Effector CD8-positive, alpha-beta T cell (primary cell): ENCODE measurements around the gene KRTAP5-5.
"Not testable (repeated sequence)": the region's sequence is repeated elsewhere in the genome, so short reads cannot be mapped to it uniquely, and the experiment has no call there.

Experiments
- DNase-seq: peaks from one replicate; lab custom pipeline; 2025; lab: John Stamatoyannopoulos, UW

Gene KRTAP5-5

DNA sequence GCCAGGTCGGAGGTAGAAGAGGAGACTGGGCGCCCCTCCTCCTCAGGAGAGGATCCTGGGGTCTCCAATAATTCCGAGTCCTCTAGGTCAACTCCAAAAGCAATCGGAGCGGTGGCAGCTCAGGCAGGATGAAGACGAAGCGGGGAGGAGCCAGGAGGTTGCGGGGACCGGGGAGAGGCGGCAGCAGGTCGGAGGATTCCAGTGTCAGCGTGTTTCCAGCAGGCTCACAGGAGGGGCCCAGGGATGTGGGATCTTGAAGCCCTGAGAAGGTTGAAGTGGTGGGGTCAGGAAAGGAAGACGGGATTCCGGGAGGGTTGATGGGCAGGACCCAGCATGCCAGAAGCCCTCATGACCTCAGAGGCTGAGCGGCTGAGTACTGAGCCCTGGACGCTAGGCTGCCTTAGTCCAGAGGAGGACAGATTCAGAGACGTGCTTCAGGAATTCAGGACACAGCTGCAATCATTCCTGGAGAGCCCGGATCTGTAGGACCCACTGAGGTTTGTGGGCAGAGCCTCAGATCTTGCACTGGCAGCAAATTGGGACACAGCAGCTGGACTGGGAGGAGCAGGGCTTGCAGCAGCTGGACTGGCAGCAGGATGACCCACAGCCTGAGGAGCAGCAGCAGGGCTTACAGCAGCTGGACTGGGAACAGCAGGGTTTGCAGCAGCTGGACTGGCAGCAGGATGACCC, 22.3 kb upstream of the KRTAP5-5 start:
- not testable (repeated sequence) for DNase-seq

DNA sequence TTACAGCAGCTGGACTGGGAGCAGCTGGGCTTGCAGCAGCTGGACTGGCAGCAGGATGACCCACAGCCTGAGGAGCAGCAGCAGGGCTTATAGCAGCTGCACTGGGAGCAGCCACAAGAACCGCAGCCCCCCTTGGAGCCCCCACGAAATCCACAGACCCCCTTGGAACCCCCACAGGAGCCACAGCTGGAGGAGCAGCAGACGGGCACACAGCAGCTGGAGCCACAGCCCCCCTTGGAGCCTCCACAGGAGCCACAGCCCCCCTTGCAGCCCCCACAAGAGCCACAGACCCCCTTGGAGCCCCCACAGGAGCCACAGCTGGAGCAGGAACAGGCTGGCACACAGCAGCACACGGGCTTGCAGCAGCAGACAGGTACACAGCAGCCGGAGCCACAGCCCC, 21.7 kb upstream of the KRTAP5-5 start:
- DNase-seq, result not testable (repeated sequence)

DNA sequence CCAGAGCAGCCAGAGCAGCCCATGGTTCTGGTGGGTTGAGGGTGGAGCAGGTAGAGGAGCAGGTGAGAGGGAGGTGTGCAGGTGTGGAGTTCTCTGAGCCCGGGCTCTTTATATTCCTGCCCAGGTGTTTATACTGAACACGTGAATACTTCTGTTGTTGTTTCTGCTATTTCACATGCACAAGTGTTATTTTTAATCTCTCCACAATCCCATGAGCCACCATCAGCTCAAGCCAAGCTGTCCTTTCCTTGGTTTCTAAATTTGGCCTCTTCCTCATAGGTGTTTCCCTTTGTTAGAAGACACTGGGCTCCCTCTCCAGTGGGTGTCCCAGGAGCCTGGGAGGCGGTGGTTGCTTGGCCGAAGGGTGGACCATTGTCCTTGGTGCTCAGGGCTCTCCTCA, 21.2 kb upstream of the KRTAP5-5 start, which contains the start of gene KRTAP5-3:
KRTAP5-3 (minus strand) TSS at position 101 of the 400 bp plus-strand sequence; CDS start at position 23, 78 bp downstream.
- no peak for DNase-seq

DNA sequence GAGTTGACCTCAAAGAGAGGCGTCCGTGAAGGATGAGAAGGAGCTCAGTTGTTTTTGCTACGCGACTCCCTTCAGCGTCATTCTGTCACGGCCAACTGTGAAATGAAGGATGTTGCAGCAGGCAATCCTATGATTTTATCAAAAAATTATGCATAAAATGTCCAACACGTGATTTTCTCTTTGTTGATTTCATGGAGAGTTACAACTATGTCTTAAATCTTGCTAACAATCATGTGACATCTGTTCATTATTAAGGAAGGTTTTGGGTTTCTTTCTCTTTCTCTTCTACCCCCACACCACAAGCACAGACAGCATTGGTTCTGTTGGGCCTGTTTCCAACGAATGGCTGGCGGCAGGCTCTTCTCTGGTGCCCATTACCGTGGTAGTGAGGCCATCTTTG, 11.3 kb upstream of the KRTAP5-5 start:
- DNase-seq, result no peak

DNA sequence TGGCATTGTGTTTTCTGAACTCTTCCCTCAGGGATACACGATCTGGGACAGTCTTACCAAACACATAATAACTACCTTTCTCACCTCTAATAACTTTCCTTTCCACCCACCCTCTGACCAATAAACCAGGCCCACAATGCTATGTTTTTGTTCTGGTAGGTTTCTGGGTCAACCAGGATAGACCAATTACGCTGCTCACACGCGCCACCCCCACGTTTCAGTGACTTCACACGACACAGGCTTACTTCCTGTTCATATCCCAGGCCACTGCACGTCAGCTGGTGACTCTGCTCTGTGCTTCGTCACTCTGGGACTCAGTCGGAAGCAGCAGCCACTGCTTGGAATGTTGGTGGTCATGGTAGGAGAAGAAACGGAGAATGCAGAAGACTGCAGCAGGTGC, 10.1 kb upstream of the KRTAP5-5 start:
- no peak for DNase-seq

DNA sequence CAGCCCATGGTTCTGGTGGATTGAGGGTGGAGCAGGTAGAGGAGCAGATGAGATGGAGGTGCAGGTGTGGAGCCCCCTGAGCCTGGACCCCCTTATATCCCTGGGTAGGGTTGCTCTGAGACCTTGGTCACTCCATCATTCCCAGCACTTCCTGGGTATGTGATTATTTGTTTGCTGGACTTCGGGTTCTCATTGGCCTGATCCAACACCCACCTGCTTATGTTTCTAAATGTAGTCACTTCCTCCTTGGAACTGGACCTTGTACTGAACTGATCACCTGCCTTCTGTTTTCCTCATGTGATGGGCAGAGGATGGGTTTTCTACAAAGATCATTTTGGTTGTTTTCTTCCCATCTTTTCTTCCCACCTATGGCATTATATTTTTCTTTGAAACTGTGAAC, 7.5 kb upstream of the KRTAP5-5 start, which contains the start of gene KRTAP5-4:
KRTAP5-4 (minus strand) TSS at position 53 of the 400 bp plus-strand sequence; CDS start at position 8, 45 bp downstream.
- no peak for DNase-seq

DNA sequence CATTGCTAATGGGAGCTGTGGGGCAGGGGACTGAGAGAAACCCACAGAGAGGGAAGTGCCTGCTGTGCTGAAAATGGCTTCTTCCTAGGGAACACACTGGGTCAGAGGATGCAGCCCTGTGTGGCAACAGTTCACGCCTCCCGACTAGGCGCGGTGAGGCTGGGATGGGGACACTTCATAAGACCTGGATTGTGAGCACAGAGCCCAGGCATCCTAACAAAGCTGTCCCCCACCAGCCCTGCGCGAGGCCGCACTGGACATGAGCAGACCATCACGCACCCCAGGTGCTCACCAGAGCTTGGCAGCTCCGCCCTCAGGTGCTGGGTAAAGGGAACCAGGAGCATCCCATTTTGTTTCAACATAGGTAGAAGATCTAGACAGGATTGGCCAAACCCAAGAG, 5.9 kb upstream of the KRTAP5-5 start:
- DNase-seq, result no peak

DNA sequence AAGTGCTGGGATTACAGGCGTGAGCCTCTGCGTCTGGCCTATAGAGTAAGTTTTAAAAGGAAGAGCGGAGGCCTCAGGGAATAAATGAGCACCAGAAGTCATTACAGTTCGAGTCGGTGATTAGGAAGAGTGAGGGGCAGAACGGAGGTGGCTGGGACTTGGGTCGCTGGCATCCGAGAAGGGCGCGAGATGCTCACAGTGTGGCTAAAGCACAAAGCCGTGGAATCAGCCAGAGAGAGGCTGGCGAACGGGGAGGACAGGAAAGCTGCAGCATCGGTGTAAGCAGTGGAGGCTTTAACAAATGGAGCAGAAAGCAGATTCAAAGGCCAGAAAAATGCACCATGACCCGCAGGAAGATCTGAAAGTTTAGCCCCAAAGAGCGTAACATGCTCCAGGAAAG, 5.0 kb upstream of the KRTAP5-5 start:
- DNase-seq, result no peak

DNA sequence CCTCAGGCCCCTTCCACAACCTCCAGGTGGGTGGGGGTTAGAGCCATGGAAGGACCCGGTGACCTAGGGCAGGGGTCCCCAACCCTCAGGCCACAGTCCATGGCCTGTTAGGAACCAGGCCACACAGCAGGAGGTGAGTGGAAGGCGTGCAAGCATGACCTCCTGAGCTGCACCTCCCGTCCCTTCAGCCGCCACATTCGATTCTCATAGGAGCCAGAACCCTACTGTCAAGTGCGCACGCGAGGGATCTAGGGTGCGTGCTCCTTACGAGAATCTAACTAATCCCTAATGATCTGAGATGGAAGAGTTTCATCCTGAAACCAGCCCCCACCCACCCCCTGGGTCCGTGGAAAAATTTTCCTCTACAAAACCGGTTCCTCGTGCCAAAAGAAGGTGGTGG, 4.0 kb upstream of the KRTAP5-5 start:
- no peak for DNase-seq

DNA sequence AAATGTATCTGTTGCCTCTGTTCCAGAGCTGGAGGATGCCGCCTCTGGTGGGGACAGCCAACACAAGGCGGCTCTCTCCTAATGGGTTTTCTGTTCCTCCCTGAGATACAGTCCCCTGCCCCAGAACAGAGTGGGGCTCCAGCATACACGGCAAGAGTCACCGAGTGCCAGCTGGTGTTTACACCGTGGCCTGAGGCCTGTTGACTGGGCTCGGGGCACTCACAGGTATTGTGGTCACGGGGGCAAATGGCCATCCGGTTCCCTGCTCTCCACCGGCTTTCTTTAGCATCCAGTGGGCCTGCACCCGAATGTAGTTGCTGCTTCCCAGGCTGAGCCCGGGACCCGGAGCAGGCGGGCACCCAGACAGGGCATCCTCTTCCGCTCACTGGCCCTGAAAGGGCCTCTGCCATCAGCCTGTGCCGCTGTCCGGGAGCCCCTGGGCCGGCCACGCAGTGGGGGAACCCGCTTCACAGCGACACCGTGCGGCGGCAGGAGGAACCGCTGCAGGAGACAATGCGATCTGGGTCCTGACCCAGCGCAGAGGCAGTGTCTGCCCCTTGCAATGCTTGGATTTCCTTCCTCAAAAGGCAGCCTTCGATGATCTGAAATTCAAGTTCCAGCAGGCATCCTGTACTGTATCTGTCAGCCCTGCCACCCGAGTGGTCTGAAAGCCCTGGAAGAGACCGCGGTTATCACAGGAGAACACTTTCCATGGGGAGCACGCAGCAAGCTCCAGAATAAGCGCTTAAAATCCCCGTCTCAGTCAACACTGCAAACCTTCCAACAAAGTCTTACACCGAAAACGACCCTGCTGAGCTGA, 859 bp upstream of the KRTAP5-5 start:
- DNase-seq, result peak; percentile 30

DNA sequence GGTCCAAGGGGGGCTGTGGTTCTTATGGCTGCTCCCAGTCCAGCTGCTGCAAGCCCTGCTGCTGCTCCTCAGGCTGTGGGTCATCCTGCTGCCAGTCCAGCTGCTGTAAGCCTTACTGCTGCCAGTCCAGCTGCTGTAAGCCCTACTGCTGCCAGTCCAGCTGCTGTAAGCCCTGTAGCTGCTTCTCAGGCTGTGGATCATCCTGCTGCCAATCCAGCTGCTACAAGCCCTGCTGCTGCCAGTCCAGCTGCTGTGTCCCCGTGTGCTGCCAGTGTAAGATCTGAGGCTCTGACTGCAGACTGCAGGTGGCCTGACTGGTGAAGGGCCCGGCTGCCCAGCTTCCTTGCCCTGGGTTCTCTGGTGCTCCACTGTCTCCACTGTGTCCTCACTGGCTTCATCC, 696 bp downstream of the KRTAP5-5 start:
- DNase-seq, result no peak

DNA sequence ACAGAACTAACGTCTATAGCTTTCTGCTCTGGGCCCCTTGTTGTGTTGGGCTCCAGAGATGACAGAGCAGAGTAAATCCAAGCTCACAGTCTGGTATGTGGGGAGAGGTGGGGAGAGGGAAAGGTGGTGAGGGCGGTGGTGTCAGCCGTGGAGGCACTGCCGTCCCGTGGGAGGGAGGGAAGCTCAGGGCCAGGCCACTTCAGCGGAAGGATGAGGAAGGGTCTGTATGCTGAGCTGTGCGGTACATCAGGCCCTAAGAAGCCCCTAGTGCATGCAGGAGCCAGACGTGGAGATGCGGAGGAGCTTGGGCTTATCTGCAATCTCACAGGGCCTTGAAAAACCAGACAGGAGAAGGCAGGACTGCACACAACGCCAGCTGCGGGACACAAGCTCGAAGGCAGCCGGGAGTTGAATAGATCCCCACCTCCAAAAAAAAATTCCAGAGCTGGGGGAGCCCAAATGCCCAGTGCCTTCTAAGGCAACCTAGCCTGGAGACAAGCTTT, 1.5 kb downstream of the KRTAP5-5 start:
- no peak for DNase-seq

DNA sequence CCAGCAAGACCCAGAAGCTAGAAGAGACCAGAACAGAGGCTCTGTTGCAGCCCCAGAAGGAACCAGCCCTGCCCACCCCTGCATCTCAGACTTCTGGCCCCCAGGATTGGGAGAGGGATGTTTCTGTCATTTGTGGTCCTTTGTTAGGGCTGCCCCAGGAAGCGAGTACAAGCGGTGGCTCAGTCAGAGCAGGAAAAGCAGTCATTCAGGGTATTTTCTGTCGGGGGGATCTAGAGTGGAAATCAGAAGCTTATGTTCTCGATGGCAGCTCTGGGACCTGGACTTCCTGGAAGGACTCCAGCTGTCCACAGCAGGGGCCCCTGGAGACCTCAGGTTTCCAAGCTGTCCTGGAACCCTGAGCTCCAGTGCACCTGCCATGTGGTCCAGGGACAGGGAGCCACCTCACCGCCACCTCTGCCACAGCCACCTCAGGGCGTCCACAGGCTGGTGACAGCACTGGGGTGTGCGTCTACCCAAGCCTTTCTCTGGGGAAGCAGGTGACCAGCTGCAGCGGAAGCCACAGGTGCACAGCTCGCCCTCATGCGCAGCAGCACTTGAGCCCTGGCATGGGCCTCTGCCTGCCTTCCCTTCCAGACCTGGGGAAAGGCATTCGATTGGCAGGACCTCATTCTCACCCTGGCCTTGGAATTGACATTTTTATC, 2.6 kb downstream of the KRTAP5-5 start:
- DNase-seq, result no peak

DNA sequence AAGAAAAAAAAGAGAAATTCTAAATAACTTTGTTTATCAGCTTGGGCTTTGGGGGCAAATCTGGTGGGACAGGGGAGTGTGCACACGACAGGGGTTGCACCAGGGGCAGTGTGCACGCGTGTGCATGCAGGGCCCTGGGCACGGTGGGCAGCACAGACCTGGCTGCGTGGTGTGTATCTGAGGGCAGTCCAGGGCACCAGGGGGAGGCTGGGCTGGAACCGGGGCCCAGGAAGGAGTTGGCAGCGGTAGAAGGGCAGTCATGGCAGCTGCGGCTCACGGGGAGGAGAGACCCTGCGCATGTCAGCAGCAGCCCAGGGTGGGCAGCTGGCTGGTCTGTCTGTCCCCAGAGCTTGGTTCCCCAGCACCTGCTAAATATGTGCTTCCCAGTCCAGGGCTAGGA, 4.3 kb downstream of the KRTAP5-5 start:
- no peak for DNase-seq

DNA sequence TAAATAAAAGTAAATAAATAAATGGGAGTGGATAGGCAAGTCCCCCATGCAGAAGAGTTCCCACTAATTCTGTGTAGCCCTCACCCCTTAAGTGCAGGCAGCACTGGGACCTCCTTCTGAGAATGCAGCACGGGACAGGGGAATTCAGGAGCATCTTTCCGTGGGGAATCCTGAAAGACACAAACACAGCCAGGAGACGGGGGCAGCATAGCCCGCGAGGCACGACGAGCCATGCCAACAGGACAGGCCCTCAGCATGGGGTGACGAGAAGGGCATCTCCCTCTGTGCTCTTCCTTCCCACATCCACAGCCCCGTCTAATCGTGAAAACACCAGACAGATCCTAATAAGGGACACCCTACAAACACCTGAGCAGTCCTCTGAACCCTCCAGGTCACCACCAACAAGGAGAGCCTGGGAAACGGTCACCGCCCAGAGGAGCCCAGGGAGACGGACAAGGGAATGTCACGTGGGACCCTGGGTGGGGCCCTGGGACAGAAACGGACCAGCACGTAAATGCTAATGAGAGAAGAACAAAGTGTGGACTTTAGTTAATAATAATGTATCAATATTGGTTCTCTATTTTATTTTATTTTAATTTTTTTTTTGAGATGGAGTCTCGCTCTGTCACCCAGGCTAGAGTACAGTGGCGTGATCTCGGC, 6.8 kb downstream of the KRTAP5-5 start:
- DNase-seq, result no peak

DNA sequence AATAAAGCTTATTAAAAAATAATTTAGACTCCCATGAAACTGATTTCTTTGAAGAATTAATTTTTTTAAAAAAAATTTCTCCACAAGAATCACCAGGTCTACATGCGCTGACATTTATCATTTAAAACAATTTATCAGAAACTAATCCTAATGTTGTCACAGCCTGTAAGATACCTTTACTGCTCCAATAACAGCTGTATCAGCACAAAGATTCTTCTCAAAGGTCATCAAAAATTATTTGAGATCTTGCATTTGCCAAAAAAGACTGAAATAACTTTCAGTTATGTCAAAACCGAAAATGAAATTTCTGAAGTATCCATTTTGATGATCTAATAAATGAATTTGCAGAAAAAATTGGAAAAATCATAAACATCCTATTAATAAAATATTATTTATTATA, 8.1 kb downstream of the KRTAP5-5 start:
- no peak for DNase-seq

DNA sequence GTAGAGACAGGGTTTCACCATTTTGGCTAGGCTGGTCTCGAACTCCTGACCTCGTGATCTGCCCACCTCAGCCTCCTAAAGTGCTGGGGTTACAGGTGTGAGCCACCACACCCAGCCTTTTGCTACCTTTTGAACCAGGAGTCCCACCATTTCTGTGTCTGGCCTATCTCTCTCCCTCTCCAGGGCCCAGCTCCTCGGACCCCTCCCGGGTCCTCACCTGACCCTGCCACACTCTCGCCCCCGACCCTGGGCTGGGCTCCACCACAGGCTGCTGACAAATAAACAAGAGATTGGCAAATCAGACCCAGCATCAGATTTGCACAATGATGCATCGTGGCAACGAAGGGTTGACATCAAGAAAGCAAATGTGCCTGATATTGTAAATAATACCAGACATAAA, 8.8 kb downstream of the KRTAP5-5 start:
- DNase-seq, result no peak

DNA sequence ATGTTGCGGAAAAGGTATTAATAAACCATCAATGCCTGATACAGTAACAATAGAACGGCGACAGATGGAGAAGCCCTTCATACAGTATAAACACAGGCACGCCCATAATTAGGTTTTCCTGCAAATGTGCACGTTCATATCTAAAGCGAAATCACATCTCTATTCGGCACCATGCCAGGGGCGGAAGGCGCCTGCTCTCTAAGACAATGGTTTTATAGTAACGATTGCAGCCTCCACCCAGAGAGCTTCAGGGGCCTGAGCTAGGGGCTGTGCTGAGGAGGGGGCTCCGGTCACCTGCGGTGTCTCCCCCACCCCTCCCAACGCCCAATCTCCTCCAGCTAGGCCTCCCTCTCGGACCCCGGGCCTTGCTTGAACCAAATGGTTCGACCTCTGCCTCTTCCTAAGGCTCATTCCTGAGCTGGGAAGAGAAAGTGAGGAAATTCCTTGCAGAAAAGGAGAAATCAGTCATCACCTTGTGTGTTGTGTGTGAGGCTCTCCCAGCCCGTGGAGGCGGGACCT, 9.6 kb downstream of the KRTAP5-5 start:
- DNase-seq, result no peak

DNA sequence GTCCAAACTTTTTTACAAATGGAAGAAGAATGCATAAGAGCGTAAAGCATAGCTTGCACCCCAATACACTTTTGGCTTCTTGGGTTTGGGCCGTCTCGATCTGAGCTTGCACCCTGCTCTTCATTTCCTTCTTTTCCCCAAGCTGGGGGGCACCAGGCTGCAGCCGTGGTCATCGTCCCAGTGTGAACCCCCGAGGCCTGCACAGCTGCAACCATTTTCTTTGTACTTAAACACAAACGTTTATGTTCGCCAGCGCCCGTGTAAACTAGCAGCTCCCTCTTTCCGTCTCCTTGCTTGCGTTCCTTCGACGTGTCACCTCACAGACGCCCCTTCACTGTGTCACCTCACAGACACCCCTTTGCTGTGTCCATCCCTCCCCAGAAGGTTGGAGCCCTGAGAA, 10.1 kb downstream of the KRTAP5-5 start:
- DNase-seq, result no peak

DNA sequence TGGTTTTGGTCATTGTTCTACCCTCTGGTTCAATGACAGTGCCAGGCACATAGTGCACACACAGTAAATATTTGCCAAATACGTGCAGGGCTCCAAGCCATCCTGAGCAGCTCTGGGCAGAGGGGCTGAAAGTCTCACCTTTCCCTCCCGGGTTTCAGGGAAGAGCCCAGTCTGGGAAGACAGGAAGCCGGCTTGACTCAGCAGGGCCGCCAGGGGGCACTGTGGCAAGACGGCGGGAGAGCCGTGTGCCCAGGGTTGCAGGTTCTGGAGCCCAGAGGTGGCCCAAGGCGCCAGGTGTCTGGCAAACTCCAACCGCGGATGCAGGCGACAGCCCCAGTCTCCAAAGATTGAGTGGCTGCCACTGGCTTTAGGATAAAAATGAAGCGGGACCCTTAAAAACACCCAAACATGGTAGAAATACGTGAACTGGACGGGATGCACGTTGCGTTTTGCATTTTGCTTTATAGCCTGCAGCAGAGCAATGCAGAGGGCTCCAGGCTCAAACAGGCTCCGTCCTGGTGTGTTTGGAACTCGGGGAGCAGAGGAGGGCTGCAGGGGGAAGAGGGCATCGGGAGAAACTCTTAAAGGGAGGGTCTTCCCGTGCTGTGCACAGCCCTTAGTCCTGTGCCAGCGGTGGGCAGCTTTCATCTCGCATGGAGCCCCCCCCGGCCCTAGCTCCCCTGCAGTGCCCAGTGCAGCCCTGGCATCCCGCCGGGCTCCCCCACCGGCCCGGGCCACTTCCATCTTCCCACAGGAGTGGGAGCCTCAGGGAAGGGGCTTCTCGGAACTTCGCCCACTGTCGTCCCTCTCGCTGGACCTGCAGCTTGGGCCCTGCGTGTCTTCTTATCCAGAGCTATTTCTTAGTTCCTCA, 10.7 kb downstream of the KRTAP5-5 start:
- no peak for DNase-seq

DNA sequence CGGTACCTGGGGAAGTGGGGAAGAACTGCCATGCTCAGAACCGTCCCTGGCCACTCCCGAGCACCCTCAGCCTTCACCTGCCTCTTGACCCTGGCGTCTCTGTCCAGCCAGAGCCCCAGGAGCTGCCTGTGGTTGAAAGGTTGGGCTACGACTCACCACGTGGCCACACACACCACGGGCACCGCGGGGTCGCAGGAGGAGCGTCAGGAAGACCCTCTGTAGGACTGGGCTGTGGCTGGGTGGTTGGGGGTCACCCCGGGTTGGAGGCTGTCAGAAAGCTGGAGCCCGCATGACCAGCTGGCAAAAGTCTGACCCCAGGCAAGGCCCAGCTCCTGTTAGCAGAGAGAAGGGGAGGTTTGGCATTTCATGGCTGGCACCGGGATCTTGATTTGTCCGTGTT, 11.5 kb downstream of the KRTAP5-5 start:
- no peak for DNase-seq
